ENCODE measurements around the gene GADL1.

The GADL1 gene

GRCh38 chr3:30760040-30760695 lies 134.3 kb downstream of the GADL1 start:
- no peak for DNase-seq

- no peak for DNase-seq
Measured at GRCh38 chr3:30756218-30756617, 138.2 kb downstream of the GADL1 start.

DNA sequence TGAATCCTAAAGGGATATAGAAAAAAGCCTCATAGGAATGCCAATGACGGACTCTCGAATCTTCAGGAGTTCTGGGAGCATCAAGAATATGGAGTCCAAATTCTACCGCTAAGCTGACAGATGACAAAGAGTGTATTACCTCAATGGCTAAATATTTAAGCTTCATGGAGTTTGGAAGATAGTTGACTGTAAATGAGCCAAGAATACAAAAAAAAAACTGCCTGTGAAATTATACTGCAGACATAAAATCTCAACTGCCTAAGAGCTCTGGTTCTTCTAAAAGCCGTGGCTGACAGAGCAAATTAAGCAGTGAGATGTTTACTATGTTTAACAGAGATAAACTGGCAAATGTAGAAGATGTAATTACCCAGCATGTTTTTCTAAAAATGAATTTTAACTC lies 140.0 kb downstream of the GADL1 start:
- DNase-seq: no peak

DNA sequence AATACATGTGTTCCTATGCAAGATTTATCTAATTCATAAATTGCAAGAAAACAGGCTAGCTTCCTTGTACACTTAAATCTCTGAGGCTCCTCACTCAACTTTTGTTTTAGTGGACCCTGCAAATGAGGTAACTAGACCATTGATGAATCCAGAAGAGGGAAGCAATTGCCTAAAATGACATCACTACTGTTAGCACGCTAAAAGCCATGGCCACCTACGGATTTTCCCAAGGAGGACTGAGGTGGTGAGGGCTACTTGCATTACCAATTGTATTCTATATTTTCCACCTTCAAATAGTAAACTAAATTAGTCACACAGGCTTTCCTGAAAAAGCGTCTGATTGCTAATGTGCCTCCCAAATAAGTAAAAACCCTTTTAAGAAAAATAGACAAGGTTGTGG lies 140.7 kb downstream of the GADL1 start:
- DNase-seq: no peak

DNA sequence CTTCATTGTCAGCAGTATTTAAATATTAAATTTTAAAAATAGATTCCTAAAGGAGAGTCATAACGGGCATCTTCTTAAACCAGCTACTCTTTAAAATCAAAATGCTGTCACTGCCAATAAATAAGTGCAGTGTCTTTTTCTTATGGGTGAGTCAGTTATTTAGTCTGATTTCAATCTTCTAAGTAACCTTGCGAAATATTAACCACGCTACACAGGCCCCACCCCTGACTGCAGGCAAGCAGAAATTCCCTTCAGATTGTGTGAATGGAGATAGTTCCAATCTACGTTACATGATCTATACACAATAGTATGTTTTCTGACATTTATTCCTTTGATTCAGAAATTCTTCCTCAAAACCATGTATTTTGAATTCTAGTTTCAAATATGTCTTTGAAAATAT lies 141.5 kb downstream of the GADL1 start:
- no peak for DNase-seq

DNA sequence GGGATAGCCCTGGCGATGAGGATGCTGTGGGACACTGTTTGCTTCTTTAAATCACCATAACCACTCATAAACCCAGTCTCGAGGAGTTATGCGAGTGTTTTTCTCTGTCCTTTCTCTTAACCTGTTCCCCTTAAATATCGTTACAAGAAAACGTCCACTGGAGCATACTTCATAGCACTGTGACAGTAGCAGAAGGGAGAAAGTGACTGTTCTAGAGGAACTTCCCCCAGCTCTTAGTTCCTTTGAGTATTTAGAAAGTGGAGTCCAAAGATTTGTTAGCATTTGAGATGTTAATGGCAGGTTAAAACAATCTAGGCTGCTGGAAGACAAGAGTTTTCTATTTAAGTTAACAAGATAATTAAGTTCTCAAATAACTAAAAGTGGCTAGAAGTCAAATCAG lies 142.0 kb downstream of the GADL1 start:
- DNase-seq: no peak

GRCh38 chr3:30751610-30752299 lies 142.7 kb downstream of the GADL1 start:
- DNase-seq: peak in 10 of 51 donors; percentile 1 to 14 (median 4)

- no peak for DNase-seq
Measured at GRCh38 chr3:30750967-30751366, 143.5 kb downstream of the GADL1 start.

DNA sequence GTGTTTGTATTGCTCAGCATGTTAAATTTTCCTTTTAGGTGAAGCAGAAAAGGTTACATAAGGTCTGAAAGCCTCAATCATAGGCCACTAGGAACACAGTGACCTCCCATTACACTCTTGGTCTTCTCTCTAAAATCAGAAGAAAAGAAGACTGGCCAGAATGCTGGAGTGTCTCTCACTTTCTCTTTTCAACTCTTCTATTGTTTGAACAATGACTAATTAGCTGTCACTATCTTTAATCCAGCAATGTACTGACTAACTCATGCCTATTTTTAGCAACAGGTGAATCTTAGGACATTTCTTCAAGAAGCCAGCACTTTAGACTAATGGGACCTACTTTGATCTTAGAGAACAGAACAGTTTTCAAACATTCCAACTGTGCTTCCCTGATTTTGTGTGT lies 145.2 kb downstream of the GADL1 start:
- DNase-seq: no peak

DNA sequence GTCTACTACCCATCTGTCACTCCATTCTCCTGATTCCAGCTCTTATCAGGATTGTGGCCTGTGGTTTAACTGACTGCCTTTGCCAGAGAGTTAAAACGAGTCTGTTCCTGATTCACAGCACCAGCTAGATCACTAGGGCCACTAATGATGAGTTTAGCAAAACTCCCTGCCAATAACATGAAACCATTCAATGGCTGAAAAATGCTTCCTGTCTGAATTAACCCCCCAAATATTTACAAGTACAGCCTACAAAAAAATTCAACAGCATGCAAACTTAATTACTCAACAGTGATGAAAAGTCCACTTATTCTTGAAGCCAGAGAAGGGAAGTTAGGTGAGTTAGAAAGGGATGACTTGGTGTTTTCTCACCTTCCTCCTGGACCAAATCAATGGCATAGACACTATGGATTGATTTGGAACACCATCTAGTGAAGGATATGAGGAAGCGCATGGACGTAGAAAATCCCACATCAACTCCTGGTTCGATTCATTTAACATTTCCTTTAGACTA lies 146.6 kb downstream of the GADL1 start:
- no peak for DNase-seq

DNA sequence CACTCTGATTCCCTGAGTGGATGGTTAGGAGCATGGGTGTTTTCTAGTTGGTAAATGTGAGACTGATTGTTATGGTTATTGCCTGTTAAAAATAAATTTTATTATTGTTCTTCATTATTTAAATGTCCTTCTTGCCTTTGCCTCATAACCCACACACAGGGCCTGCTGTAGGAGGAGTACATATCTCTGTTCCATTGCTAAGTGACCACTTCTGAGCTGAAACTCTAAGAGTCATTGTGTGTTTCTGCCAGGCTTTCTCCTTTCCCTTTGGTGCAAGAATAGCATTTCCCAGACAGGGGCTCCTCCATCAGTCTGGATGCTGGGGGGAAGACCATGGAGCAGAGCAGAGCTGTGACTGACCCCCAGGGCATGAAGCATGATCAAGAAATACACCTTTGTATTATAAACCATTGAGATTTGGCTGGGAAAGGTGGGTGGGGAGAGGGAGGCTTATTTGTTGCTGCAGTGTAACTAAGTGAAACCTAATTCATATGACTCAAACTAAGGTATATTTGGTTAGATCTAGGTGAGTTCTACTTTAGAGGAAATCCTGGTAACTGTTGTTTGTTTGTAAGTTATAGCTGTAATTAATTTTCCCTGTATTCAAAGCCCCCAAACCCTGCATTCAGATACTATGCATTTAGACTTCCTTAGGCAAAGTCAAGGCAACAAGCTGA lies 150.7 kb downstream of the GADL1 start:
- DNase-seq: no peak

DNA sequence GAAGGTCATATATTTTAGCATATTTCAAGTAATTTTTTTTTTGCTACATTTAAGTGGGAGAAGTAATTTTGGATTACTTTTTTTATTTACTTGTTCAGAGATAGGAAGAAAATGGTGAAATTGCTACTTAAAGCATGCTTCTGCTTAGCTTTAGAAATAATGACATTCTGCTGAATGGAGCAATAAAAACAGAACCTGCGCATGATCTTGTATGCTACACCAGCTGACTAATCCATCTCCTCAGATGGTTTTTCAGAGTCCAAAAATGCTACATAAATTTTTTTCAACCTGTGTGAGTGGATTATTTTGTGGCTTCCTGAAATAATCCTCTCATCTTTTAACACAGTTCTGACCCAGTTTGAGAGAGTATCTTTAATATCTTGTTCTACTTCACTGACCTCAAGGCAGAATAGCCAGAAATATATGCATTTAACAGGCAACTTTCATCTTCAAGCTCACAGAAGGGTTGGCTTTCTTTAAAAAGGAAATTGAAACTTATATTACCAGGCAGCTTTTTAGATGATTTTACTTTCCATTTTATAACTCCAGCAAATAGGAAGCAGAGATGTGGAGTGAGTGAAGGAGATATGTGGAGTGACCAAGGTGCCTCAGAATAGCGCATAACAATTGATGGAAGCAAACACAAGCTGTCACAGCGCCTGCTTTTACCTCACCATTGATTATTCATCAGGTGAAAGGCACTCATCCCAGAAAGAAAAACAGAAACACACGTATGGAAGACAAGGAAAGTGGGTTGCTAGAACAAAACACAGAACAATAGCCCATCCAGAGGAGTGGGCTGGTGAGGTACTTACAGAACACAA lies 151.5 kb downstream of the GADL1 start:
- DNase-seq: no peak

DNA sequence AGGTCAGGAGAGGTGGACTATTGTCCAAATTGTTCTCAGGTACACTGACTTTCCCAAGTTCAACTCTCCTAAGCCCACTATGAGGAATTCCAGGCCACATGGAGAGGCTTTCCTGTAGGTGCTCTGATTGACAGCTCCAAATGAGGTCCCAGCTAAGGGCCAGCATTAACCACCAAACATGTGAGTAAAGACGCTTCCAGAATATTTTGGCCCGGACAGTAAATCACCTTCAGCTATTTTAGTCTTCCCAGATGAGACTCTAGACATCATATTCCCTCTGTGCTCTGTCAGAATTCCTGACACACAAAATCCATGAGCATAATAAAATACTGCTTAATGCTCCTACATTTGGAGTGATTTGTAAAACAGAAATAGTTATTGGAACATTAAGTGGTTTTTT lies 152.6 kb downstream of the GADL1 start:
- DNase-seq: no peak

- DNase-seq: no peak
Measured at GRCh38 chr3:30738605-30739004, 155.9 kb downstream of the GADL1 start.

DNA sequence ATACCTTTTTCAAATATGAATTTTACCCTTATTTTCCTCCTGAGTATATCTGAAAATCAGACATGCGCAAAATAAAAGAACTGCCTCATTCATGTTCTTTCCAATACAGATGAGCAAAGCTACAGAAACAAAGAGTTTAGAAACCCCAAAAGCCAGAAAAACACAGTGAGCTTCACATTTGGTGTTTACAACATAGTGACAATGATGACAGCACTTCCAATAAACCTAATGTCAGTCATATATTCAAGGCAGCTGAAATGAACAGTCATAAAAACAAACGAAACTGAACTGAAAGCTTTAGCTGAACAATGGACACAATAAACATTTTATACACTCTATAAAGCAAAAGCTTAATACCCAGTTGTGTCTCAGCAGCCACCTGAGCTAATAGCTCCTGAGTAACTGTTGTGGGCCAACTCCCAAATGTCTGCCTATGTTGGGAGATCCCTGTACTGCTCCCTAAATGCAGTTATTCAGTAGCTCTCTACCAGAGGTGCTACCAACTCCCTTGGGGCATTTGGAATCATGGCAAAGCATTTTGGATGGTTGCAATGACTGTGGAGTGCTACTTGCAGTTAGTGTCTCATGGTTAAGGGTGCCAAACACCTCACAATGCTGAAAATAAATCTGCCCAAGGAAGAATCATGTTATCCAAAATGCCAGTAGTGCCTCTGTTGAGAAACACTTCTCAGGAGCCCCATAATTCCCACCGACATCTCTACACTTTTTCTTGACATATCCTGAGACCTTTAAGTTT lies 156.5 kb downstream of the GADL1 start:
- DNase-seq: no peak

DNA sequence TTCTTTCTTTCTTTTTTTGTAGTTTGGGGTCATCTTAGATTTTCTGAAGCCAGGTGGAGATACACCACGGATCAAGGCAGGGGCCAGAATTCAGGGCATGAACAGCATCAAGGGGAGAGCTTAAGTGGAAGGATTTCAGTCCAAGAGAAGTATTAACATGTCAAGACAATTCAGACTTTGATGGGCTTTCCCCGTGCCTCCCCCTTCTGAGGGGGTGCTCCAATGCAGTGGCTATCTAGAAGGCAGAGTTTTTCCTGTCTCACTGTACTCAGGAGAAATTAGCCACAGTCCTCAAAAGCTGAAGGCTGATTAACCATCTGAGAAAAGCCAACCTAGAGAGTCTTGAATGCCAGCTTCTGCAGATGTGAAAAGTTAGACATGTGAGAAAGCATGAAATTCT lies 160.8 kb downstream of the GADL1 start:
- DNase-seq: no peak

DNA sequence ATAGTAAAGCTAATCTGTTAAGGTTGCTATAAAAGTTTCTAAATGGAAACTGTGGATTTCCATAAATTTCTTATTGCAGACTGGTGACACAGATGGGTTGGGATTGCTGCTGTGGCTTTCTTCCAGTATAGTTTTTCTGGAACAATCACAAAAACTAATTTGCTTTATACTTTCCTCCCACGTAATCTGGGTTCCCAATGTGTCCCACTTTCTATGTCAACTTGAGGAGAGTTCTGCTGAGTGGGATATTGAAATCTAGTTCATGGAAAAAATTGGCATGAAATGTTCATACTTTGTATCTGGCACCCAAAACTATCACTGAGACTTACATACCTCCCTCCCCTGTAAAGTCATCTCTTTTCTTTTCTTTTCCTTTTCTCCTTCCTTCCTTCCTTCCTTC lies 161.3 kb downstream of the GADL1 start:
- no peak for DNase-seq

GRCh38 chr3:30730967-30731366 lies 163.5 kb downstream of the GADL1 start:
- DNase-seq: no peak

GRCh38 chr3:30729936-30730335 lies 164.5 kb downstream of the GADL1 start:
- DNase-seq: no peak

DNA sequence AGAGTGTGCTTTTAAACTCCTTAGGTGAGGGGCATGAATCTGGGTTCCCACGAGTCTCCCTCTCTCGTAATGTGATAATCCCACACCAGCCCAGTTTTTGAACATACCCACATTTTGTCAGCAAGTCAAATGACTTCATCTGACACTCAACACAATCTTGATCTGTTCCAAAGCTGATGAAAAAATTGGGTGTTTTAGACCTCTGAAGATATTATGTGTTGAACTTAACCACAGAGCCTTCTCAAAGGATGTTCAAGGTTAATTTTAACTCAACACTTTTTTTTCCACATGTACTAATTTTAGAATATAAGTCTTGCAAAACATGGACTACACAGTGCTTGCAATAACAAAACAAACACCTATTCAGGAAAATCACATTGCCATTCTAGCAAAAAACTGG lies 164.9 kb downstream of the GADL1 start:
- DNase-seq: no peak

- DNase-seq: no peak
Measured at GRCh38 chr3:30728143-30728542, 166.3 kb downstream of the GADL1 start.
